Metanephros (tissue), 1 donor: ENCODE measurements around the gene KIAA1755. TPM values are rescaled to one million over a fixed set of nuclear protein-coding genes. Genes with fewer than 3 reads are reported as not detected.

Experiments used
- total RNA-seq: library from RNA; depleted of rRNA; stranded (reverse); fragments of >200 nt; gene quantifications from one replicate; pipeline ENCODE4 v1.2.3, GENCODE V29; 2014

Gene KIAA1755, protein sequence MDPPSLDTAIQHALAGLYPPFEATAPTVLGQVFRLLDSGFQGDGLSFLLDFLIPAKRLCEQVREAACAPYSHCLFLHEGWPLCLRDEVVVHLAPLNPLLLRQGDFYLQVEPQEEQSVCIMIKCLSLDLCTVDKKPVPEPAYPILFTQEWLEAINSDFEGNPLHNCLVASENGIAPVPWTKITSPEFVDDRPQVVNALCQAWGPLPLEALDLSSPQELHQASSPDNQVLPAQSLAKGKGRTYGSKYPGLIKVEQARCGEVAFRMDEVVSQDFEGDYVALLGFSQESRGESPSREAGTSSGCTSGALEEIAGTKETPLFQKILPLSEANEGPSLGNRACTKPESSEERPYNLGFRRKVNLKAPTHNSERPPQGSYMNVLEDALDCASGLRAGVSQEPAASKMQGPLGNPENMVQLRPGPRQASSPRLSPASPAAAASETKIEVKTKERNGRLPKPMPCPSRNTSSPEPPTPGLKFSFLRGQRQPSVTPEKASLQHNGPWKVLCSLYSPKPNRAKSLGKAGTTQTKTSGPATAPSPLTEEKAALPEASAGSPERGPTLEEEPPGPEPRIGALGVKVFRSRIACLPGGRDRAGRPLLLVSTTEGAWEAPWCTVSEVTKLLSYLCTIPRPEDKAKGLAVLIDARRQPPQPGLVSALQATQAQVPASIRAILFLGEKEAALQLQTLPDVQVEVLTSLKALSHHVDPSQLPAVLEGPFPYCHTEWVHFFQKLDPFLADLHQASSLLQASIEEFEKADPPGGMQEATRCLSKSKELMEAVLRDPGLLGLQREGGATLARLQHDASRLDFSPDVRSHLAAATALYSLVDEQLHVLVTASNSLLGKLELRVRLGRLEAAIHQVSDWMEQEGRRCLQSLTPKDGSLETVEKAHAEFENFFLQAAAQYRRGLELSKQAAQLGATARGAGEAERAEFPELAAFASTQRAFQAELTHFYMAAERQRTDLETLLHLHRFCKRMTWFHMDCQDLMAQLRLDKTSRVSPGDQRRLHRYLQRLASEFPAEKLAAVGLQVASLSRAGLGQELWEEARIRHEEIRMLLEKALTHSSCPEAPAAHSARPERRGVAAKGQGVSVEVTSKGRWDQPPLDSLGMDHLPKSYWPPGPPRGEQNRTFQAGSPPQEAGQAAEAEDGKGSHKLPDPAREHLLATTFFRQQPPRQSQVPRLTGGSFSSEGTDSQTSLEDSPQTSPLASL
- 4.2 TPM for total RNA-seq

DNA sequence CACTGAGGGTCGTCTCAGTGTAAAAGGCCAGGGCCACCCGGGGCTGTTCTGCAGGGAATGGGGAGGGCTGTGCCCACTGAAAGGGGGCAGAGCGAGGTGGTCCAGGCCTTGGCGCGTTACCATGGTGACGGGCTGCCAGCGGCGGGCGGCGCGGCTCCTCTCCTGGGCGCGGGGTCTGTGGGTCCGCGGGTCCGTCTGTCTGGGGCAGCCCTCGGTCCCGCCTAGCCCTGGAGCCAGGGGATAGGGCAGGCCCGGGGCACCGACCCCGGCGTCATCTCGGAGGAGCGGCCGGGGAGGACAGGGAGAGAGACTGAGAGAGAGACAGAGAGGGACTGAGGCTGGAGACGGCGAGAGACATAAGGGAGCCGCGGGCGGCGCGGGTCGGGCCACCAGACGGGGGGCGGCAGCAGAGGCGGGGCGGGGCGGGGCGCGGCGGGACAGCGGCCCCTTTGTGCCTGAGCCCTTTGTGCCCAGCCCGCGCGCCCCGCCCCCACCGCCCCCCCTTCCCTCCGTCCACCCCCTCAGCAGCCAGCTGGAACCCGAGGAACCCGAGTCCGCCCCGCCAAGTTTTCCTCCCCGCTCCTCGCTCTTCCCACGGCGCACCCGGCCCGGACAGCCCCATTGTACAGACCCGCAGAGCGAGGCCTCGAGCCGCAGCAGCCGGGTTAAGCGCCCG is at the start of gene KIAA1755:
Gene KIAA1755 (minus strand): TSS at position 358 of the 676 bp plus-strand sequence. CDS start 235 bp downstream, at position 123.

DNA sequence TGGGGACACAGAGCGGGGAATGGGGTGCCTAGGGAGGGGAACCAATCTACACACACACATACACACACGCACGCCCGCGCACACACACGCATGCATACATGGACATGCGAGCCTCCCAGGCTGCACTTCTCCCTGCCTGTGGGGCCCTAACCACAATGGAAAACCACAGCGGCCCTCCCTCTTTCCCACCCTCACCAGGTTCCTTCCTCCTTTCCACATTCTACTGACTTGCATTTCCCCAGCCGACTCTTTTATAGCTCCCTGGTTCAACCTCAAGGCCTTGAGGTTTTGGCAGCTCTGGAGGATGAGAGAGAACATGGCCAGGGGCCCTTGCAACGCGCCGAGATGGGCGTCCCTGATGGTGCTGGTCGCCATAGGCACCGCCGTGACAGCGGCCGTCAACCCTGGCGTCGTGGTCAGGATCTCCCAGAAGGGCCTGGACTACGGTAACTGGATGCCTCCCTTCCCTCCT is 43.4 kb upstream of the KIAA1755 start, which contains the start of gene BPI:
Gene BPI (plus strand): TSS at position 249 of the 472 bp plus-strand sequence. CDS start 68 bp downstream, at position 317.

DNA sequence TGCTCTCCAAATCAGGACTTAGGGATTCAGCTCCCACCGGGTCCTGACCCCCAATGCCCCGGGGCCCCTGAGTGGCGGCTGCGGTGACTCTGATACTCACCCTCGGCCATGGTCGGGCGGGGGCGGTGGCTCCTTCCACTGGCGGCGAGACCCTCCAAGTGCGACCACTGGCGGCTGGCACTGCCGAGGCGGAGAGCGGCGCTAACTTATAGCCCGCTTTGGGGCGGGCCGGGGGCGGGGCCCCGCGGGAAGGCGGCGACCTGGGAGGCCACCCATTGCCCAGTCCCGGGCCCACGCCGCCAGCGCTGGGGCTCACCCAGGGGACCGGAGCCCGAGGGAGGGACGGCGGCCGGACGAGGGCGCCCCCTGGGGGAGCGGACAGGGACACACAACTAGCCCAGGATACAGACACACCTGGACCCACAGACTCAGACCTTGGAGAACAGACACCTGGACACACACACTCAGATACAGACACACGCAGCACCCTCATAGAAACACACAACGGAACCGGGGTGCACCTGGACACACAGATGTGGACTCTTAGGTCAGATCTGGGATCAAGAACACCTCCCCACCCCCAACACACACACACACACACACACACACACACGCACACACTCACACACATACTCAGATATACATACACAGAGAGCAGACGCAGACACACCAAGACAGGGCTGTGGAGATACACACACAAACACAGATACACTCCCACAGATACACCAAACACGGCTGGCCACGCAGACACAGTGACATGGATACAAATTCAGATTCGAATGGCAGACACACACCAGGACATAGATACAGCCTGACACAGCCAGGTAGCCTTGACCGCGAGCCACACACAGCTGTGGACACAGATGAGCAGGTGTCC is 95.2 kb downstream of the KIAA1755 start, which contains the start of gene TGM2:
Gene TGM2 (minus strand): TSS at position 182 of the 877 bp plus-strand sequence. CDS start 72 bp downstream, at position 110.

Other genes starting within 250 kb of the KIAA1755 start
- gene TTI1, start 227.3 kb downstream of the KIAA1755 start, total RNA-seq: 28.4 TPM
- gene RPRD1B, start 227.0 kb downstream of the KIAA1755 start, total RNA-seq: 43.7 TPM
- 57.3 TPM for gene TGM2, start 95.5 kb downstream of the KIAA1755 start, total RNA-seq
- 6.4 TPM for gene BPI, start 43.4 kb upstream of the KIAA1755 start, total RNA-seq
- gene LBP, start 85.7 kb upstream of the KIAA1755 start, total RNA-seq: not detected
- gene SNHG17, start 174.6 kb upstream of the KIAA1755 start, total RNA-seq: 21.0 TPM
- gene RALGAPB, start 212.1 kb upstream of the KIAA1755 start, total RNA-seq: 41.6 TPM